Activated T-cell treated with anti-CD3 and anti-CD28 coated beads, Interleukin-2, amount 50 U/mL, for 1 hour (primary cell): ENCODE results near the gene DSCAM.
"Not testable (repeated sequence)": the region's sequence is repeated elsewhere in the genome, so short reads cannot be mapped to it uniquely, and the experiment has no call there.

Experiments used
- DNase-seq: peaks from one replicate; pipeline ENCODE4 v3.0.0-alpha.2; 2020

The DSCAM gene

DNA sequence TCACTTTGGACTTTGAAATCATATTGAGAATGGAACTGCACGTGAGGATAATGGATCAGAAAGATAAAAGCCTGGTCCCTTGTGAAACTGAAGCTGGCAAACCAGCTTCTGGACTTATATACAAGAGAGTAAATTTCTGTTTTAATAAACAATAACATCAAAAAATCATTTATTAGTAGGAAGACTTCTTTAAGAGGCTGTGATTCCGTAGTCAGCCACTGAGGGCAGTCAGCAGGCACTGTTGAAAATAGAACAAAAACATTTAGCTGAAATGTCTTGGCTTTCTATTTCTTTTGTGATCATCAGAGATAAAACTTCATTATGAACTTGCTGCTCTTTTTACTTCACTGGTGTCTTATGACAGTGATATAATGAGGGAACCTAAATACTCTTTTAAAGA, 490.3 kb downstream of the DSCAM start:
- no peak for DNase-seq

DNA sequence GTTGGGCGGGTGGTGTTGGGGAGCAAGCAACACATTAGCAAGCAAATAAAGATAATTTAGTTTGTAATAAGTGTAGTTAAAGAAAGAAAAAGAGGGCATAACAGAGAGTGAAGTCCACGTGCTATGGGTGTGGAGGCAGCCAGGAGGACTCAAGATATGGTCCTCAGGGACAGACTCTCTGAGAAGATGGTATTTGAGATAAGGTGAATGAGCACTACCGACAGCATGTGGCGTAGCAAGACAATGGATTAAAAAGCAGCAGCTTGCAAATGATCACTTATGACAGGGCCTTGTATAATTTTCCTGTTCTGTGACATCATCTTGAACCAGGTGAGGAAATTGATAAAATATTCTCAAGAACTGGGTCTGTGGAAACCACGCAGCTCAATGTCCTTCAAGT, 491.9 kb downstream of the DSCAM start:
- DNase-seq = no peak

- no peak for DNase-seq
Measured at GRCh38 chr21:40351006-40351405, 496.0 kb downstream of the DSCAM start.

DNA sequence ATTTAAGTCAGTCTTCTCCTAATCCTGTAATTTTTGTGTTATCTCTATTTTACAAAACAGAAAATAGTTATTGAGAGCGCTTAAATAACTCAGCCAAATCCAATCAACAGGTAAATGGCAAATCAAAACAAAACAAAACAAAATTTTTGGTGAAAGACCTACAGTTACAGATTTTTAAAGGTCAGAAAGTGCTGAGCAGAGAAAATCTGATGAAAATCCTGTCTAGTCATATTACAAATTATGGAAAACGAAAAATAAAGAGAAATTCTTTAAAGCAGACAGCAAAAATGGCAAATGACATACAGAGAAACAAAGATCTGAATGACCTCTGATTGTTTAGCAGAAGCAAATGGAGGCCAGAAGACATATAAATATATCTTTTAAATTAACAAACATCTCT, 497.4 kb downstream of the DSCAM start:
- DNase-seq = no peak

- no peak for DNase-seq
Measured at GRCh38 chr21:40345711-40346321, 501.1 kb downstream of the DSCAM start.

DNA sequence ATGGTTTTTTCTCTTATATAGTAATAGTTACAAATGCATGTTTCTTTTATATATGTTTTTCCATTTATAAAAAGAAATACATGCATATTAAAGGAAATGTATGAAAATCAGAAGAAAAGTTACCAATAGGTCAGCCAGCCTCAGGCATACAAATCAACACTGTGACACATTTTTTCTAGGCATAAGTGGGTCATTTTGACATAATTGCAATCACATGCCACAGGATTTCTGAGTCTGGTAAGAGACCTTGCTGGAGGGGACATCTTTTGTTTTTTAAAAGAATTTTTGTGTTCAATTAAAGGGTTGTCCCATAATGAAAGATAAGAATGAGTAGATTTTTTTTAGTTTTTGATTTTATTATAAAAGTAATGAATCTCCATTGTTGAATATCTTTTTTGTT, 506.6 kb downstream of the DSCAM start:
- DNase-seq = no peak

GRCh38 chr21:40339050-40339449, 507.9 kb downstream of the DSCAM start:
- DNase-seq = no peak

- DNase-seq = no peak
Measured at GRCh38 chr21:40337981-40338380, 509.0 kb downstream of the DSCAM start.

GRCh38 chr21:40335704-40336103, 511.3 kb downstream of the DSCAM start:
- no peak for DNase-seq

GRCh38 chr21:40334159-40334558, 512.8 kb downstream of the DSCAM start:
- no peak for DNase-seq

DNA sequence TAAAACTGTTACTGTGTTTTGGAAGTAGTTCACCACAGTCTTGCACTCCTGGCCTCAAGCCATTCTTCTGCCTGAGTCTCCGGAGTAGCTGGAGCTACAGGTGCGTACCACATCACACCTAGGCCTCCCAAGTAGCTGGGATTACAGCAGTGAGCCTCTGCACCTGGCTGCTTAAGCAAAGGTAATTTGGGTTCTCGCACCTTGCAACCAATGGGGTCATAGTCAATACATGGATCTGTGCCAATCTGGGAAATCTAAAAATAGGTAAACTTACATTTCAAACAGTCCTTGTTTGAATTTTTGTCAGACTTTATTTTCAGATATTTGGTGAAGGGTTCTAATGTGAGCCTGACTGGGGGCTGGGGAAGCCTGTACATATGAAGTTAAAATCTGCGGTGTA, 513.2 kb downstream of the DSCAM start:
- DNase-seq = no peak

DNA sequence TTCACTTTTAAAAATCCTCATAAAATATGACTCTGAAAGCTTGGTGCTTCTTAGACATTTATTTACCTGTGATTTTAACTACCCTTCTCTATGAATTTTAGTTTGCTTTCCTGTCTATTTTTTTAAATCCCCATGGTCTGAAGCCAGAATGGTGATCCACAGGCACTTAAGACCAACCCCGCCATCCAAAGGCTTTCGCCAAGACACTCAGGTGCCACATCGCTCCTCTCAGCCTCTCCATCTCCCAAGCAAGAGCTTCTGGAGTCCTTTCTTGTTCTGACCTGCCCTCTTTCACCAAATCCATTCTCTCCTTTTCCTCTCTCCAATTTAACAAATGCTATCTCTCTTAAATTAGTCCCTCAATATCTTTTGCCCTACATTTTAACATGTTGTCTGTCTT, 515.2 kb downstream of the DSCAM start:
- no peak for DNase-seq

DNA sequence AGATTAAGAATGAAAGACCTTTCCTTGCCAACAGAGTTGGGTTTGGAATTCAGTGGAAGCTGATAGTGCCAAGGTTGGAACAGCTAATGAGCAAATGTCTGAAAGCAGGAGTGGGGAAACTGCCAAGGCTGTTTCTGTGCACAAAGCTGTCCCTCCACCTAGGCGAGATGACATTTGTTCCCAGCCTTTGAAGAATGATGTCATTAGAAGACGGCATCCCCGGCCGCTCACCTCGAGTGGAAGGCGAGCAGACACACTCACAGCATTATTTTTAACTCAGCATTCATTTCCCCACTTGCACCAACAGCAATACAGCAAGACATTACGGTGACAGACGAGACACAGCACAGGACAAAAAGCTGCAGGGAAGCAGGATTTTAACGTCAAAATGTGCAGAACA, 515.8 kb downstream of the DSCAM start:
- DNase-seq = no peak

DNA sequence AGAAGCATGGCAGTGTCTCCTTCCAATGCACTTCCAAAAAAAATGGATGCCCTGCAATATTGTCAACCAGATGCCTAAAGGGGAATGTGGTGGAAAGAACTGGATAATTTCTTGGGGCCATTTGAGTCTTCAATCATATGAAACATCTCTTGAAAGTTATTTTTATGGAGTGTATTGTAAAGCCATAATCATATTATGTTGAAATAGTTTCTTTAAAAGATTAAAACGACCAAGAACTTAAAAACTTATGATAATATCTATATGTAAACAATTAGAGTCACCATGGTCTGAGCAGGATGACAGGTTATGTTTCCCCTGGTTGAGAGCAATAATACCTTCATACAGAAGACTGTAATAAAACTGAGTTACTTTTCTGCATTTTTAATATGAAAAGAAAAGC, 522.6 kb downstream of the DSCAM start:
- no peak for DNase-seq

GRCh38 chr21:40320718-40321117, 526.2 kb downstream of the DSCAM start:
- not testable (repeated sequence) for DNase-seq

- no peak for DNase-seq
Measured at GRCh38 chr21:40318371-40318770, 528.6 kb downstream of the DSCAM start.

DNA sequence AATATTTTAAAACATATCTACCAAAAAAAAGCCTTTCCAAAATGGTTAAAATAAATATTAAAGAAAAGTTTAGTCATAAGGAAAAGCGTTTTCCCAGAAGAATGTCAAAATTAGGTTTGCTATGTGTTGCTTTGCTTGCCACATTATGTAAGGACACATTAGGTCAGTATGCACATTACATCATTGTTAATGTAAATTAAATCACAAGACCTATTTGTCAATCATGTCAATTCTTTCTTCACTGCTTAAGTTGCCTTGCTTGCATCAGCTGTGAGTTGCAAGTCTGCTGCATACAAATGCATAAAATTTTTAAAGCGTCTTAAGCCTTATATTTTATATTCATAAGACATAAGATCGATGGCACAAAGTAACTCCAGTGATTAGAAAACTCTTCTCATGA, 530.9 kb downstream of the DSCAM start:
- DNase-seq = no peak

- no peak for DNase-seq
Measured at GRCh38 chr21:40315626-40316025, 531.3 kb downstream of the DSCAM start.

- DNase-seq = no peak
Measured at GRCh38 chr21:40313260-40313659, 533.7 kb downstream of the DSCAM start.

- DNase-seq = no peak
Measured at GRCh38 chr21:40300300-40300699, 546.7 kb downstream of the DSCAM start.

DNA sequence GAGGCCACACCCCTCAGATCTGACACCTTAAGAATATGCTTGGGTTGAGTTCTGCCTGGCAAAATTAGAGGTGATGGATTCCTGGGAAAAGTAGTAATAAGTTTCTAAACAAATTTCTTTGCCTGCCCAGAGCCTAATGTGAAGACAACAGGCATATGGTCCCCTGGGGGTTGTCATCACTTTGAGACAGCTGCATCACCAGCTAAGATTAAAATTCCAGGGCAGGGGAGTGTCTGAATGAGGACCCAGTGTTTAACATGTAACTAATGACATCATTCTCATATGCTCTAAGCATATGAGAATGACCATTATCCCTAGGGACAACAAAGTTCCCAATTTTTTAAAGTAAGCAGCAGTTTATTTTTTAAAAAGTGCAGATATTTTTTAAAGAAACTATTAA, 547.5 kb downstream of the DSCAM start:
- DNase-seq = no peak

DNA sequence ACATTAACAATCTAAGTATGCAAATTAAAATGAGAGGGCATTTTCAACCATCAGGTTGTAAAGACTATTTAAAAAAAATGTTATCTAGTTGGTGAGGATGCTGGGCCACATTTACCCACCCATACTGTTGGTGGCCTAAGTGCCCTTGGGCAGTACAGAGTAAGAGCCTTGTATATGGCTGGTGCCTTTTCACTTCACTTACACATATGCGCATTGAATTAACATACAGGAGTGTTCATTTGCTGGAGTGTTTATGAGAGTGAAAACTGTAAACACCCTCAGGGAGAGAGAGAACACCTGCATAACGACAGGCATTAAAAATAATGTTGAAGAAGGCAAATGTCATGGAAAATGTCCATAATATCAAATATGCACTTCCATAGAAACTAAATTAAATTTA, 552.6 kb downstream of the DSCAM start:
- no peak for DNase-seq

GRCh38 chr21:40291560-40291959, 555.4 kb downstream of the DSCAM start:
- no peak for DNase-seq

DNA sequence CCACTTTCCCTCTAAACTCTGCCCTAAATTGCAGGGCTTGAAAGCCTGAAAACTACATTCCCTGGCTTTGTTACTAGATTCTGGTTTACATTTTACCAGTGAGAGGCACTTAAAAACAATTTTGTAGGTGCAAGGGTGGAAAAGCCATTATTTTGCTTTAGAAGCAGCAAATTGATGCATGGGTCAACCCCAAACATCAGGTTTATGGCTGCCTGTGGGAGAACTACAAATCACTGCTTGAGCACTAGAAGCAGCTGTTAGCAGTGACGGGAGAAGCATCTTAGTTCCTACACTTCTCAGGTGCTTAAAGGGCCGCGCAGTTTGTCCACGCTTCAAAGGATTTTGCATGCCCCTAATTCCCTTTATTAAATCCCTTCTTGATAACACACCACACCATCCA, 562.5 kb downstream of the DSCAM start:
- DNase-seq = no peak
